ENCODE data around the gene LRRC34. TPM values are rescaled to one million over a fixed set of nuclear protein-coding genes. Genes with fewer than 3 reads are reported as not detected.

Gene LRRC34
- total and polyA plus RNA-seq, 10 of the 15 experiments (the other 5 are each of a cell fraction or from before 2014, with no cell fraction given): 0.24 to 3.7 (median 1.7) TPM

GRCh38 chr3:169790219-169790618 is 22.5 kb downstream of the LRRC34 start:
- H3K4me1 ChIP-seq (ENCODE audit: control insufficient read depth, insufficient read depth, low read length): no peaks in the 10 kb centered on the region
- no peak for FAIRE-seq
- no peaks in the 10 kb centered on the region for H3K27me3 ChIP-seq (replicated peaks in 1 of 2; ENCODE audit: control insufficient read depth in 2 of 2, insufficient read depth in 2 of 2, low read length in 1 of 2)
- POLR2A ChIA-PET: no interaction called here
- CTCF ChIA-PET: no interaction called here
- H3K4me2 ChIP-seq (ENCODE audit: control insufficient read depth, insufficient read depth): no peak overlapping the region
- no peak overlapping the region for H2AFZ ChIP-seq (ENCODE audit: control insufficient read depth, low read depth, low read length)
- peaks cover 0 to 24% of the 10 kb centered on the region in 2 experiments; a peak in 3 of 4 replicates for H3K36me3 ChIP-seq (ENCODE audit: control insufficient read depth in 2 of 2, insufficient read depth in 2 of 2, low read length in 1 of 2)
- SMC1A ChIA-PET (ENCODE audit: uncharacterized antibody, unreplicated experiment): interaction anchor here (0.6 to 1.5 kb wide), 2 partner anchors 19 to 21 kb away, joined by 3 read pairs; no protein-coding TSS in a partner anchor
- in situ Hi-C loops (cut with MboI) (no loop called here), intact Hi-C loops (cut with micrococcal nuclease; ENCODE audit: unreplicated experiment) (no loop called here)
- no peak for ATAC-seq
- H4K20me1 ChIP-seq (ENCODE audit: control insufficient read depth, insufficient read depth): no peaks in the 10 kb centered on the region
- no peaks in the 10 kb centered on the region for H3K9me3 ChIP-seq (replicated peaks; ENCODE audit: control insufficient read depth, insufficient read depth, low read length)
- BruUV-seq (replicated peaks): no TSS peak
- no peaks in the 10 kb centered on the region for H3K79me2 ChIP-seq (ENCODE audit: control insufficient read depth, insufficient read depth, low read length)
- no peak for DNase-seq (ENCODE audit: low read depth, low spot score)
- no peak overlapping the region for H3K4me3 ChIP-seq
- RAD21 ChIA-PET (ENCODE audit: unreplicated experiment): no interaction called here
- no peak overlapping the region for H3K27ac ChIP-seq (ENCODE audit: control insufficient read depth, insufficient read depth)
- H3K9ac ChIP-seq (ENCODE audit: control insufficient read depth, insufficient read depth, low read length): no peak overlapping the region
- TF ChIP-seq KAT2A (conservative IDR thresholded peaks at IDR 0.05; ENCODE audit: control insufficient read depth, low read depth, low read length) (no peak), TAF1 (IDR thresholded peaks at IDR 0.05; ENCODE audit: borderline replicate concordance, low read depth, low read length) (no peak), BACH1 (IDR thresholded peaks at IDR 0.05; ENCODE audit: borderline replicate concordance) (no peak), NFYA (IDR thresholded peaks at IDR 0.05; ENCODE audit: borderline replicate concordance, low read depth, low read length) (no peak), IRF5 (IDR thresholded peaks at IDR 0.05; ENCODE audit: borderline replicate concordance) (no peak), TARDBP (IDR thresholded peaks at IDR 0.05; ENCODE audit: borderline replicate concordance) (no peak), E4F1 (IDR thresholded peaks at IDR 0.05; ENCODE audit: borderline replicate concordance, partially characterized antibody) (no peak), HDAC6 (IDR thresholded peaks at IDR 0.05; ENCODE audit: unreplicated experiment) (no peak), IRF3 (IDR thresholded peaks at IDR 0.05) (no peak), BMI1 (IDR thresholded peaks at IDR 0.05; ENCODE audit: borderline replicate concordance) (no peak), RB1 (IDR thresholded peaks at IDR 0.05; ENCODE audit: borderline replicate concordance) (no peak), ZBTB11 (CRISPR knock-in tag; IDR thresholded peaks at IDR 0.05) (no peak), ATF3 (IDR thresholded peaks at IDR 0.05; ENCODE audit: borderline replicate concordance, extremely low read depth, low read depth, low read length) (no peak), ZBTB33 (IDR thresholded peaks at IDR 0.05) (no peak)
